Stimulated activated CD8-positive, alpha-beta memory T cell treated with anti-CD3 and anti-CD28 coated beads, Interleukin-4, amount 100 ng/mL, for 48 hours (primary cell): ENCODE measurements around the gene RNF183.

Source experiments
- DNase-seq: peaks from one replicate; pipeline ENCODE4 v3.0.0-alpha.2; 2020

RNF183 gene

DNA sequence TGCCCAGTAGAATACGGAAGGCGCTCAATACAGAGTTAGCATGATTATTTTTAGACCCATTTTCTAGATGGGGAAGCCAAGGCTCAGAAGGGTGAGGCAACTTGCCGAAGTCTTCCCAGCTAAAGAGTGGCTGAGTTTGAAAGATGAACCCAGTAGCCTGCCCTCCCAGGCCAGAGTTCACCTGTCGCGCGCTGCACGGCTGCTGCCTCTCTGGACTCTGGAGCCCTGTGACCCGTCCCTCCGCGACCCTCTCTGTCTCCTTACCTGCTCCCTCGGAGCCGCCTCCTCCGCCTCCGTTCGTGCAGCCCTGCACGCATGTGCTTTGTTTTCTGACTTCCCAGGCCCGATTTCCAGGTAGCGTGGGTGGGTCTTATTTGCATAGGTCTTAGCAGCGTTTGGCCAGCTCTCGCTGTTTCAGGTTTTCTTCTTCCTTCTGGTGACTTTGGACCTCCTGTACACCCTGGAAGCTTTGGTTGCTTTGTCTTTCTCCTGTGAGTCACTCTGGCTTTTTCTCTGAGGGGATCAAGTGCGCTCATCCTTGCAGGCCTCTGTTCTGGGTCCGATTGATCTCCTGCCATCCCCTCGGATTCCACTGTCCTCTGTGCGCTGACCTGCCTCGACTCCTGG lies at the start of gene RNF183:
TSS of gene RNF183 (minus strand) at position 585 of the 627 bp plus-strand sequence. CDS start 5,192 bp downstream, outside the sequence.
- DNase-seq = no peak

DNA sequence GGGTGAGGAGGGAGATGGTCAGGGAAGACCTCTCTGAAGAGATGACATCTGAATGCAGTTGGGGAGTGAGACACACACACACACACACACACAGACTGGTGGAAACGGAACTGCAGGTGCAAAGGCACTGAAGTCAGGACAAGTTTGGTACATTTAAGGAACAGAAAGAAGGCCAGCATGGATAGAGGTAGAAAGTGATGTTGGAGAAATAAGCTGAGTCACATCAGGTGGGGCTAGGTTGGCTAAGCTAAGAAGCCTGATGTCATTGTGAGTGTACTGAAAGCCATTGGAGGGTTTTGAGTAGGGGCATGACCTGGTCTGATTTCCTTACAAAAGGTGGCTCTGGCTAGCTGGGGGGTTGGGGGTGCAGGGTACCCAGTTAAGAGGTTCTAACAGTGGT lies 49.2 kb upstream of the RNF183 start:
- DNase-seq = peak; percentile 20

GRCh38 chr9:113352006-113352405 lies 48.8 kb upstream of the RNF183 start:
- DNase-seq = no peak

GRCh38 chr9:113350937-113351336 lies 47.8 kb upstream of the RNF183 start:
- DNase-seq = peak; percentile 61

DNA sequence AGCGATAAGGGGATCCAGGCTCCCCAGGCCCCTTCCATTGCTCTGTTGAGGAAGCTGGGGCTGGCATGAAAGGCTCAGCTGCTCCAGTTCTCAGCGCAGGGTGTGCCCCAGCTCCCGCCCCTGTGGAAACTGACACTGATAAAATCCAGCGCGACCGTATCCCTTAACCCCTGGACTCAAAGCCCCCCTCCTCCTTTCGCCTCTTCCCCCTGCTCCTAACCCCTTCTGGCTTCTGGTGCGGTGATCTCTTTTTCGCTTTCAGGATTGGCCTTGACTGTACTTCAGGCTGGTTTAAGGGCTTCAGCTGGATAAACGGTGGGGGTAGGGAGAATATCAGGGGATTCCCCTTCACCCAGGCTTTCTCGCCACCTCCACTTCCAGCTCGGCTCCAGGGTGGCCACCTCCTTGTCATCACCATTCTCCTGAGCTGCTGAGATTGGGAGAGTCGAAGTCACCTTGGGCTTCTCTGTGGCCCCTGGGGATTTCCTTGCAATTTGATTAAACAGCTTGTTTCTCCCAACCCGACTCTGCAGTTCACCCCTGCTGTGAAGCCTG lies 47.0 kb upstream of the RNF183 start:
- DNase-seq = peak; percentile 36

DNA sequence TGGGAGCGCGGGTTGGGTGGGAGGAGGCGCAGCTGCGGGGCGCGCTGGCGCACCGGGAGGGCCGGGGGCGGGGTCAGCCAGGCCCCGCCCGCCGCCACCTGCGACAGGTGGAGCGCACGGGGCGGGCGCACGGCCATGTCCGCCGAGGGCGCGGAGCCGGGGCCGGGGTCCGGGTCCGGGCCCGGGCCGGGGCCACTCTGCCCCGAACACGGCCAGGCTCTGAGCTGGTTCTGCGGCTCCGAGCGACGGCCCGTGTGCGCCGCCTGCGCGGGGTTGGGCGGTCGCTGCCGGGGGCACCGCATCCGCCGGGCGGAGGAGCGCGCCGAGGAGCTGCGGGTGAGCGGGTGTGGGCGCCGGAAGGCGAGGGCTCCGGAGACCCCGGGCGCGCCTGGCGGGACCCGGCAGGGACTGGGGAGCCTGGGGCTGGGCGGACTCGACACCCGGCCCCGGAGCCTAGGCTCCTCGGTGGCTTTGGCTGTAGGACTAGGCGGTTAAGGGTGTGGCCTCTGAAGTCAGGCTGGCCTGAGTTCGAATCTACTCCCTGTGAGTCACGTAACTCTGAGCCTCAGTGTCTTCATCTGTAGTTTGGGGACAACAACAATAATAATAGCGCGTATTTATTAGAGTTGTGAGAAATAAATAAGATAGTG lies 46.4 kb upstream of the RNF183 start, which contains the start of gene BSPRY:
TSS of gene BSPRY (plus strand) at position 97 of the 650 bp plus-strand sequence. CDS start at position 136, 39 bp downstream.
- DNase-seq = peak; percentile 51

- DNase-seq = no peak
These were observed 45.9 kb upstream of the RNF183 start for GRCh38 chr9:113349066-113349444.

- no peak for DNase-seq
These were observed 45.3 kb upstream of the RNF183 start for GRCh38 chr9:113348437-113348836.

DNA sequence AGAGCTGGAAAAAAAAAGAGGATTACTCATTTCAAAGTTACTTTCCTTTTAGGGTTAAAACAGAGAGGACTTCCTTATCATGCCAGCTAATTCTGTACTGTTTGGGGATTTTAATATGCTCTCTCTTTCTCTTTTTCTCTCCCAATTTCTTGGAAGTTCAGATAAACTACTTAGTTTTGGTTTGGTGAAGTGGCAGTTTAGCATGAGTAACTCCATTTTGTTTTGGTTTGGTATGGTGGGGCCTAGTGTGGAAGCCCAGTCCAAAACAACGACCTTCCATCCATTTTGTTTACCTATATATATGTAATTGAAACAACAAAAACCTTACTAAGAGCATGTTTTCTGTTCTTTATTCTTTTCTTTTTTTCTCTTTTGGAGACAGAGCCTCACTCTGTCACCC lies 42.5 kb upstream of the RNF183 start:
- DNase-seq = no peak

- DNase-seq = no peak
These were observed 42.0 kb upstream of the RNF183 start for GRCh38 chr9:113345190-113345589.

- no peak for DNase-seq
These were observed 40.6 kb upstream of the RNF183 start for GRCh38 chr9:113343732-113344231.

GRCh38 chr9:113341712-113342410 lies 38.7 kb upstream of the RNF183 start:
- DNase-seq = no peak

- DNase-seq = peak; percentile 90
These were observed 37.0 kb upstream of the RNF183 start, which contains the start of gene WDR31 for GRCh38 chr9:113340011-113340699. Gene WDR31, minus strand, starts transcription at chr9:113340275. Its CDS starts 8,253 bp downstream, at chr9:113332022.

DNA sequence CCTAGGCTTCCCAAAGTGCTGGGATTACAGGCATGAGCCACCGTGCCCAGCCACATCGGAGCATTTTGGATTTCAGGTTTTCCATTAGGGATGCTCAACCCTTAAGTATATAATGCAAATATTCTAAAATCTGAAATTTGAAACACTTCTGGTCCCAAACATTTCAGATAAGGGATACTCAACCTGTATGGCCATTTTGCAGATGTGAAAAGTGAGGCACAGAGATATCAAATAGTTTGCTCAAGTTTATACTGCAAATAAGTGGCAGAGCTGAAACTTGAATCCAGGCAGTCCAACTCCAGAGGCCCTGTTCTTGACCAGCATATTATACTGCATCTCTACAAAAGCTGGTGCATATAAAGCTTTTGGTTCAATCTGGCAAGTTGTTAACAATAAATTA lies 34.5 kb upstream of the RNF183 start:
- DNase-seq = no peak

GRCh38 chr9:113331780-113332179 lies 28.6 kb upstream of the RNF183 start:
- no peak for DNase-seq

- no peak for DNase-seq
These were observed 25.0 kb upstream of the RNF183 start for GRCh38 chr9:113328045-113328782.

DNA sequence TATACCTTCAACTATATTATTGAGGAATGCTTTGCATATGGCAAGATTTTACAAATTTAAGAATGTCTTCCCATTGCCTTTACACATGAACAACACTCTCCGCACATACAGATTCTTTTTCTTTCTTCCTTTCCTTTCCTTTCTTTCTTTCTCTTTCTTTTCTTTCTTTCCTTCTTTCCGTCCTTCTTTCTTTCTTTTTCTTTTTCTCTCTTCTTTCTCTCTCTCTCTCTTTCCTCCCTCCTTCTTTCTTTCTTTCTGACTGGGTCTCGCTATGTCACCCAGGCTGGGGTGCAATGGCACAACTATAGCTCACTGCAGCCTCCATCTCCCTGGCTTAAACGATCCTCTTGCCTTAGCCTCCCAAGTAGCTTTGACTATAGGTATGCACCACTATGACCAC lies 23.1 kb upstream of the RNF183 start:
- no peak for DNase-seq

- DNase-seq = no peak
These were observed 19.5 kb upstream of the RNF183 start for GRCh38 chr9:113322671-113323070.

GRCh38 chr9:113320051-113320450 lies 16.9 kb upstream of the RNF183 start:
- DNase-seq = no peak

- no peak for DNase-seq
These were observed 15.9 kb upstream of the RNF183 start for GRCh38 chr9:113319054-113319453.

DNA sequence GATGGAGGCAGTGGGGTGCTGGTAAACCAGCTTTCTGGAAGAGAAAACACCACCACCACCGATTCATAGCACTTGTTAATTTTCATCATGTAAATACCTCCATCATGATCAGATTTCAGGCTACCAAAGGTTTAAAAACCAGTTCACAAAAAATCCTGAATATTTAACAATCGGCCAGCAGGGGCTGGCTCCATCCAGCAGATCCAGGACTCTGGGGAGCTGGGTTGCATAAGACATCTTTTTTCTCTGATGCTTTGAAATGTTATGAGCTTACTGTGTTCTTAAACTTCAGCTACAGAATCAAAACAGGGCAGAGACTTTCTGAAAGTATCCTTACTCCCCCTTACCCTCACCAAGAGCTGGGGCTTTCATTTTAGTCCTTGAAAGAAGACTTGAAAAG lies 14.6 kb upstream of the RNF183 start:
- no peak for DNase-seq

- DNase-seq = no peak
These were observed 12.9 kb upstream of the RNF183 start for GRCh38 chr9:113316030-113316429.
